ENCODE data around the gene CRIP3. TPM values are rescaled to one million over a fixed set of nuclear protein-coding genes. Genes with fewer than 3 reads are reported as not detected.

CRIP3 gene
- total and polyA plus RNA-seq, 2 of the 4 experiments (the other 2 are of a cell fraction) = not detected

- ChIA-PET CTCF (no interaction called here), POLR2A (ENCODE audit: unreplicated experiment) (no interaction called here)
- Histone ChIP-seq H3K4me1 (ENCODE audit: control insufficient read depth, insufficient read depth, low read length) (no peaks in the 10 kb centered on the region), H4K8ac (ENCODE audit: low read depth in 2 of 2, low read length in 2 of 2) (no peak overlapping the region), H3K23ac (ENCODE audit: low read depth, low read length) (no peak overlapping the region), H3K9ac (ENCODE audit: low read depth, low read length) (no peak overlapping the region), H3K36me3 (ENCODE audit: control insufficient read depth, insufficient read depth, low read length) (no peaks in the 10 kb centered on the region), H3K27ac (ENCODE audit: insufficient read depth, low read length) (no peak overlapping the region), H3K14ac (replicated peaks; ENCODE audit: low read depth, low read length) (no peak overlapping the region), H3K18ac (ENCODE audit: low read depth, low read length) (no peak overlapping the region), H3K4me2 (ENCODE audit: low read depth, low read length) (no peak overlapping the region), H2BK120ac (ENCODE audit: low read depth, low read length) (no peak overlapping the region), H3K27me3 (ENCODE audit: control insufficient read depth, insufficient read depth, low read length) (peaks cover 57% of the 10 kb centered on the region), H2AK9ac (replicated peaks; ENCODE audit: low read depth, low read length, poor library complexity) (no peak overlapping the region), H3K9me3 (ENCODE audit: control insufficient read depth, insufficient read depth, low read length) (no peaks in the 10 kb centered on the region), H3K56ac (ENCODE audit: extremely low read depth, insufficient read depth, low read length) (no peak overlapping the region), H4K5ac (ENCODE audit: low read depth, low read length) (no peak overlapping the region), H2BK5ac (ENCODE audit: low read depth, low read length, poor library complexity, severe bottlenecking) (no peak overlapping the region), H3K9me1 (ENCODE audit: insufficient read depth, low read length) (no peaks in the 10 kb centered on the region), H2BK15ac (ENCODE audit: low read depth, low read length) (no peak overlapping the region), H4K20me1 (ENCODE audit: insufficient read depth, low read length) (no peaks in the 10 kb centered on the region), H3K4ac (ENCODE audit: low read depth, low read length) (no peak overlapping the region), H3K4me3 (ENCODE audit: insufficient read depth, low read depth, low read length) (no peak overlapping the region), H3K79me1 (ENCODE audit: low read depth in 1 of 2, low read length in 2 of 2) (no peaks in the 10 kb centered on the region), H2BK20ac (ENCODE audit: low read depth, low read length) (no peak overlapping the region), H2AFZ (replicated peaks; ENCODE audit: low read length, poor library complexity) (no peak overlapping the region), H2AK5ac (ENCODE audit: low read depth, low read length) (no peak overlapping the region), H4K91ac (ENCODE audit: insufficient read depth, low read depth, low read length) (no peak overlapping the region)
- intact Hi-C loops (cut with micrococcal nuclease) = no loop called here
- in situ Hi-C loops (cut with MboI; ENCODE audit: low sequenced_read_pairs) = no loop called here
- no TSS peak for BruUV-seq (replicated peaks)
- dilution Hi-C loops (cut with HindIII; ENCODE audit: low sequenced_read_pairs, unreplicated experiment) = no loop called here
- WGBS, 2 experiments (ENCODE audit: extremely low coverage in 2 of 2, insufficient read length in 1 of 2) = 77% methylated on average over 10 of the region's 18 CpGs; no CpG with 5 or more reads in 1 of the 2 experiments
- ATAC-seq (ENCODE audit: low read depth) (no peak), DNase-seq (no peak)
- TF ChIP-seq MAFK (IDR thresholded peaks at IDR 0.05; ENCODE audit: low read depth, low read length) (no peak), ELK1 (IDR thresholded peaks at IDR 0.05; ENCODE audit: borderline replicate concordance, low read depth, low read length) (no peak), CEBPB (IDR thresholded peaks at IDR 0.05; ENCODE audit: low read depth, low read length) (no peak), BHLHE40 (IDR thresholded peaks at IDR 0.05; ENCODE audit: low read depth, low read length) (no peak), NFE2L2 (IDR thresholded peaks at IDR 0.05; ENCODE audit: low read depth, low read length) (no peak)
Measured at GRCh38 chr6:43299338-43300293, 9.0 kb downstream of the CRIP3 start.

Data from IMR-90 (cell line).